T-helper 9 cell (primary cell): ENCODE measurements around the gene TGDS.
"Not testable (repeated sequence)": the region's sequence is repeated elsewhere in the genome, so short reads cannot be mapped to it uniquely, and the experiment has no call there.

Experiments used
- DNase-seq: peaks from one replicate; pipeline ENCODE4 v3.0.0-alpha.2; 2020

Gene TGDS

DNA sequence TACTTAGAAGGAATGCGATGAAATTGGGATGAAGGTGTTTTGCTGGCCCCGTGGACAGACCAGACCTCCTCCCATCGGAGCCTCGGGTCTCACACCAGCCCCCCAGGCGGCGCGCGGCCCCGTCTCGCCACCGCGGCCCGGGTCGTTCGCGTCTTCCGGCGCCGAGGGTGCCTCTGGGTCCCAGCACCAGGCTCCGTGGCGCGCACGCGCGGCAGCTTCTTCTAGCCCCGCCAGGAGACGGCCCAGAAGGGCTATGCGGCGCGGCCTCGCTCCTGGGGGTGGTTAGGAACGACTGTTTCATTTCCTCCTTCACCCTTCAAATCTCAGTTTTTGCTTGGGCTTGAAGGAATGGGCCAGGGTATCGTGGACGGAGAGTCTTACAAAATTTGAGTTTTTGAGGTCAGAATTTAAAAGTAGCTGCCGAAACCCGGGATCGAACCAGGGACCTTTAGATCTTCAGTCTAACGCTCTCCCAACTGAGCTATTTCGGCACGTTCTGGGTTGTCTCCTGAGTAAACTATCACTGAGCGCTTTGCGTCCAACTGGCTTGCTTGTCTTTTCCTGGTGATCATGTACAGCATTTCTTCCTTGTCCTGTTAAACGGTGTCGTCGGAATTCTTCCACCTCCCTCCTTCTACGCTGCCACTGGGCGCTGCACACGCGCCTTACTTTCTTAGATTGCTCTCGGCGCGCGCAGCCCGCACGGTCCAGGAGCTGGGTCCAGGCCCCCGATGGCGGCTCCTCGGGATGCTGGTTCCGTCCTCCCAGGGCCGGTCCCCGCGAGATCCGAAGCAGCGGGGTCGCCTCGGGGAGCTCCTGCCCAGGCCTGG lies 46.5 kb downstream of the TGDS start:
- DNase-seq, result peak; percentile 86

DNA sequence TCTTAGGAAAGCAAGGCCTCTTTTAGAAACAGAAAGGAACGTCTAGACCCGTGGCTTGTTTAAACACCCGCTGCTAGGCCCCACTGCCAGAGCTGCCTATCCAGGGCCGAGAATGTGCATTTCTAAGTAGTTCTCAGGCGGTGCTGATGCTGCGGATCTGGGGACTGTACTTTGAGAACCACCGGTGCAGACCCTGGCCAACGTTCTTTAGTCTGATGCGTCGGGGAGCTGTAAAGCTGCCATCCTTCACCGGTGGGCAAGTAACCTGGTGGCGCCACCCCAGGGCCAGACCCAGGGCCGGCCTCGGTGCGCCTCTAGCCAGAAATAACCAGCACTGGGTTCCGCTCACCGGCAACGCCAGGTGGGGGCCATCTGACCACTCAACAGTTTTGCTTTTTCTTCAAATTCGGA lies 47.1 kb downstream of the TGDS start:
- DNase-seq, result no peak

DNA sequence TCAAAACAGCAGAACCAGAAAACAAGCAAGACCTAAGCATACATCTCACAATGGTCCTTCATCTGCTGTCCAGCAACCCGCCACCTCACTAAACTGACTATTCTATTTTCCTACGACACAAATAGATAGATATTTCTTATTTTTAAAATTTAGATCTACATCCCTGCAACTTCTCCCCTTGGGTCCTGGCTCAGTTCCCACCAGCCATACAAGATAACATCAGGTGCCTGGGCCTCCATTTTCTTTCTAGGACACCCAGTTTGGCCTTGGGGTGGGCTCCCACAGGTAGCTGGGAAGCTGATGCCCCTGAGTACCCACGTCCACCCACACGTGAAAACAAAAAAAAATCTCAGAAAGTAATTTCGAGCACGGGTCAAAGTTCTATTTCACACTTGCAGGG lies 47.6 kb downstream of the TGDS start:
- DNase-seq, result no peak

DNA sequence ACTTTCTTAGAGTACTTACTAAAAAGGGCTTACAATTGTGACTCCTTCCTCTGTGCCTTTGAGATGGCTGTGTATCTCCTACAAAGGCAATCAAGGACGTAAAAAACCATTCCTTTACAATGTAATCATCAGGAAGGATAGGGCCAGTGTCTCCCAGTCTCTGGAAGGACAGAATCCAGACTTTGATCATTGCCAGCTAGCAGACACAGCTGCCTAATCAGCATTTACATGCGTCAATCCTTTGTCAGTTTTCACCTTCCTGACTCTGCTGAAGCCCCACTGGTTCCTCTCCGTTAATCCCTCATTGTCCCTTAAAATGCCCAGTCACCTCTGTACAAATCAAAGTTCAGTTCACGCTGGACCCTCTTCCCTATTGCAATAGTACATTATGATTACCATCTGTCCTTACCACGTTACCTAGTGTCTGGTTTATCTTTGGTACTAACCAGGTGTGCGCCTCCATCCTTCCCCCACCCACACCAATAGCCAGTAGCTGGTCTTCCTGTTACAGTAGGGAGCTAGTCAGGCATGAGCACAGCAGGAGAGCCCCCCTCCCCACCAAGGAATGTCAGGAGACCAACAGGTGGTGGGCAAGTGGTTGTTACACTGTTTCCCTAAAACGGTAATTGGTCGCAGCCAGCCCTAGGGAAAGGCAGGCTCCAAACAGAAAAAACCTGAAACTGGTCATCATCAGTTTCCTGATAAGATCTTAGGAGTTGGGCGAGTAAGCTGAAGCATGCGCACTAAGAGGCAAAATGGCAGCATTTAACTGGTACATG lies 49.7 kb downstream of the TGDS start:
- no peak for DNase-seq

DNA sequence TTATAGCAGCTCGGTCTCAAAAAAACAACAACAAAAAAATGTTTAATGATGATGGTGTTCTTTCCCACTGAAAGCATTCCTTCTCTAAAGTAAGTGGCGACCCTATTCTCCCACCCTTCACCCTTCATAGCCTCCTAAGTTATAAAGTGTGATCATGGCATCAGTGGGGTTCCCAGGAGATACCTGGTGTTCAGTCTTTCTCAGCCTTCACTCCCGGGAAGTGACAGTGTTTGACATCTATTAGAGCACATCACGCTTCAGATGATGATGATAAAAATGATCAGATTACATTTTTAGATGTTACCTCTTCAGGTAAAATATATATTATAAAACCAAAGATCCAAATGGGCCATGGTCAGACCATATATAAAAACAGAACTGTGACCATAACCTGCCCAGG lies 51.0 kb downstream of the TGDS start:
- DNase-seq, result no peak

DNA sequence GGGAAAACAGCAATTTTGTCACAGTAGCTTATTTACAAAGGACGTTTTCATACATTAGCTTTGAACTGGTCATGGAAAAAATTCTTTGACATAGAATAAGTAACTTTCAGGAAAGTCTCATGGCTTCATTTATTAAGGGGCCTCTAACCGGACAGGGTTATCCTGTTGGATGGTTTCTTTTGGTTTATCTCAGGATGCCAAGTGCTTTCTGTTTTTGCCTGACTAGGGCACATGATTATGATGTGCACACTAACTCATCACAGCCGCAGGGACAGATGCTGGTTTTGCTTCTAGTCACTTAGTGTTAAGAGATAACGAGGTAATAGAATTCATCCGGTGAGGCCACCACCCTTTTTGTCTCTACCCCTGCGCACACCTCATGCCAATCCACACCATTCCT lies 53.0 kb downstream of the TGDS start:
- no peak for DNase-seq

DNA sequence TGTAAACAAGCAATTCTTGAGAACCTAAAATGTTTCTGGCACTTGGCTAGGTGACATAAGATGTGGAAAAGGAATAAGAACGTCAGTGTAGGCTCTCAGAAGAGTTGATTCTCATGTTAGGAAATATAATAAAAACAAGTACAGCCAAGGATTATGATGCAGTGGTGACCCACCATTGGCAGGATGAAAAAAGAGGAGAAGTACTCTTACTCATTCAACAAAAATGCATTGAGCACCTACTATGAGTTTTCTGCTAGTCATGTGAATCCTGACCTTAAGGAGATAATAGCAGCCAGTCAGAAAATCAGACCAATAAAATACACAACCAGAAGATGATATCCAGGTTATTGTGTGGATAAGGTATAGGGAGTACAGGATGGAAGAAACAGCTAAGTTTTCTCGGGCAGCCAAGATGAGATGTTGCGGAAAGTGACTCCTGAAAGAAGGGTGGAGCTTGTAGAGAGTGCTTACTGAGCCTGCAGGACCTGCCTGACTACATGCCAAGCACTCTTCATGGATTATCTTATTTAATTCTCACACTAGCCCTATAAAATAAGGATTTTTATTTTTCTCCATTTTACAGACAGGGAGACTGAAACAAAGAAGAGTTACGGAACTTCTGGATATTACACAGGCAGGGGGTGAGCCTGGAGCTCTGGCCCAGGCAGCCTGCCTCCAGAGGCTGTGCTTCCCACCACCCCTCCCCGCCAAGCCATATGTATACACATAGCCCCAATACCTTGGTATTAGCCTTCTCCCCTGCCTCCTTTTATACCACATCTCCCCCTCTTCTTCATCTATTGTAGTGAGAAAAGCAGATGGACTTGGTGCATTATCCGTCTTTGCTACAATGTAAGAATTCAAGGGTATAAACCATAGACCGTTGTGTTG lies 58.0 kb downstream of the TGDS start:
- DNase-seq, result no peak

DNA sequence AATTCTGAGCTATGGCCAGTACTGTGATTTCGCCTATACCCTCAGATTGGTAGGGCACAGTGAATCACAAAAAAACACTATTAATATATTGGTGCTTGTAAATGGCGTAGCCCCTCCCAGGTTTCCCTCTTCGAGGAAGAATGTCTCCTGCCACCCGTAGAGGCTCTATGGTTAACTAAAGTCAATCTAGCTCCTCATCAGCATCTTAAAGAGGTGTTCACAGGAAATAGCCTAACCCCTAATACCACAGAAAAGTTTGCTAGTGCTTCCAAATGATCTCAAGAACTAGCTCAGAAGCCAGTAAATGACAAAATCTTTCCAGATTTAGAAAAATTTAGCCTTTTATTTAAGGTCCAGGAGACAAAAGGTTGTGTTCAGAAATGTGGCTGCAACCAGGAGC lies 60.2 kb downstream of the TGDS start:
- no peak for DNase-seq

DNA sequence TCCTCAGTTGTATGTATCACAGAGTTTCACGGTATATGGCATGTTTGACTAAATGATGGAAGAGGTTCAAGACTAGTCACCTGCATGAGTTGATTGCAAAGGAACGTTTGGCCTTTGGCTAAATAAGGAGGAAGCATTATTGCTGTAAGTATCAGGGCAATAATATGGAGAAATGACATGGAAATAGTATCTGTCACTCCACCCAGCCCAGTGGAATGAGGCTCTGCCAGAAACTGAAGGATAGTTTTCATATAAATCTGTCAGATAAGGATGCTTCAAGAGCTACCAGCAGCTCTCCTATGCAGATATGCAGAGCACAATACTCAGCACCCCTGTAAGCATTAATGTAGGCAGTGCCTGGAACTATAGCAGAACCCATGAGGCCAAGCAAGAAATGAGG lies 60.7 kb downstream of the TGDS start:
- DNase-seq, result no peak

DNA sequence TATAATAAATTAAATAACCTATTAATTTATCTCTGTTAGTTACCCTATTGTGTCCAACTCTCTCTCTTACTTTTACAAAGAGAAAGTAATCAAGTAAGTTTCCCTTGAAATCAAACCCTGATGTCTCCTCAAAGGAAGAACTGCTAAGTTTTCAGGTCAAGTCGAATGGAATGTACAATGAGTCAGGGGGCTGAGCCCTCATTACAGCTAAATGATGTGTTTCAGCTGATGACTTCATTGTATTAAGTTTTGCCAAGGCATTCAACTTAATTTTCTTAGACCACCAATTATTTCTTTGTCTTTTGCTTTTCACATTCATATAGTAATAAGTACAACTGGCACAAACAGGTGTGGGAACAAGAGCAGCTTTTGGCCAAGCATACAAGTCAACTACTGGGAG lies 61.8 kb downstream of the TGDS start:
- no peak for DNase-seq

DNA sequence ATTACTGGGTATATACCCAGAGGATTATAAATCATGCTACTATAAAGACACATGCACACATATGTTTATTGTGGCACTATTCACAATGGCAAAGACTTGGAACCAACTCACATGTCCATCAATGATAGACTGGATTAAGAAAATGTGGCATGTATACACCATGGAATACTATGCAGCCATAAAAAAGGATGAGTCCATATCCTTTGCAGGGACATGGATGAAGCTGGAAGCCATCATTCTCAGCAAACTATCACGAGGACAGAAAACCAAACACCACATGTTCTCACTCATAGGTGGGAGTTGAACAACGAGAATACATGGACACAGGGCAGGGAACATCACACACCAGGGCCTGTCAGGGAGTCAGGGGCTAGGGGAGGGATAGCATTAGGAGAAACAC lies 63.7 kb downstream of the TGDS start:
- not testable (repeated sequence) for DNase-seq

DNA sequence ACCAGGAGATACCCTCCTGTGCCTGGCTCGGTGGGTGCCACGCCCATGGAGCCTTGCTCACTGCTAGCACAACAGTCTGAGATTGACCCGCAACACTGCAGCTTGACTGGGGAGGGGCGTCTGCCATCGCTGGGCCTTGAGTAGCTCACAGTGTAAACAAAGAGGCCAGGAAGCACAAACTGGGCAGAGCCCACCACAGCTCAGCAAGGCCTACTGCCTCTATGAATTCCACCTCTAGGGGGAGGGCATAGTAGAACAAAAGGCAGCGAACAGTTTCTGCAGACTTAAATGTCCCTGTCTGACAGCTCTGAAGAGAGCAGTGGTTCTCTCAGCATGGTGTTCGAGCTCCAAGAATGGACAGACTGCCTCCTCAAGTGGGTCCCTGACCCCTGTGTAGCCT lies 69.0 kb downstream of the TGDS start:
- DNase-seq, result not testable (repeated sequence)

DNA sequence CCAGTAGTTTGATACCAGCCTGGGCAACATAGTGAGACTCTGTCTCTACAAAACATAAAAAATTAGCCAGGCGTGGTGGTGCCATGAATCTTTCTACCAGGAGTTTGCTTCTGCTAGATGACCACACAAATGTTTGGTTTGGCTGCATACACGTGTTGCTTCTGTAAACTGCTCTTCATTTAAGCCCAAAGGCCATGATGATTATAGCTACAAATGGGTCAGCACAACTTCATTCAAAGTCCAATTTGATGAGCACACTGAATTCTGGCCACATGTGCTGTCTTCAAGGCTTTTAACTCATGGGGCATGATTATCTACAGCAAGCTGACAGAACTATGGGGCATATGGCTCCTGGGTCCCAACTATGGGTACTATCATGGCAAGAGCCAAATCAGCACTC lies 70.2 kb downstream of the TGDS start:
- no peak for DNase-seq

DNA sequence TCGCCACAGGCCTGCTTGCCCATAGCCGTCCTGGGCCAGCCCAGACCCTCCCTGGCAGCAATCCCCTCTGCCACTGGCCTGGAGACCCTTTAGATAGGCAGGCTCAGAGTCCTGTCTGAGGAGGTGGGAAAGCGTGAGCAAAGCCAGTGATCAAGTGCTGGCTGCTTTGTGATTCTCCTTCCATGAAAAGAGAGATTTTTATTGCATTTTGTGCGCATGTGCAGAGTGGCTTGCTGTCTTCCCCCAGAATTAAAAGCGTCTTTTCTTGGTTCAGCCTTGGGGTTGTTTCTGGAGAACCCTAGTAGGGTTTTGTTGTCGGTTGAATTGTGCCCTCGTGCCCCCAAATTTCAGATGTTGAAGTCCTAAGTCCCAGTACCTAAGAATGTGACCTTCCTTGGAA lies 71.5 kb downstream of the TGDS start:
- no peak for DNase-seq
